Activated CD4-positive, alpha-beta memory T cell treated with anti-CD3 and anti-CD28 coated beads, Interleukin-2, amount 10 ng/mL, durations not matched to agents 7 days and 5 days (primary cell): ENCODE data around the gene ZNF490. TPM values are rescaled to one million over a fixed set of nuclear protein-coding genes. Genes with fewer than 3 reads are reported as not detected.
"Not testable (repeated sequence)": the region's sequence is repeated elsewhere in the genome, so short reads cannot be mapped to it uniquely, and the experiment has no call there.

Source experiments
- CTCF ChIA-PET: fragments of 350-600 bp; sonication (Branson Sonifier 250); formaldehyde crosslinking; loops from one replicate; lab custom pipeline; 2021; ENCODE audit warnings: antibody characterized with exemption, inconsistent platforms; lab: Charles Lee
- POLR2A ChIA-PET: fragments of 350-600 bp; sonication (Branson Sonifier 250); formaldehyde crosslinking; loops from one replicate; lab custom pipeline; 2021; ENCODE audit warnings: antibody characterized with exemption; lab: Charles Lee
- DNase-seq: peaks from one replicate; pipeline ENCODE4 v3.0.0-alpha.2; 2020
- H3K27ac Mint-ChIP-seq: one replicate; pipeline ENCODE4 v1.8.0; 2021; ENCODE audit warnings: mild to moderate bottlenecking, mixed read lengths
- H3K27me3 Mint-ChIP-seq: one replicate; pipeline ENCODE4 v1.8.0; 2021; ENCODE audit warnings: mixed read lengths
- H3K36me3 Mint-ChIP-seq: one replicate; pipeline ENCODE4 v1.8.0; 2021; ENCODE audit warnings: low read depth, mixed read lengths
- H3K4me1 Mint-ChIP-seq: one replicate; pipeline ENCODE4 v1.8.0; 2021; ENCODE audit warnings: mixed read lengths
- H3K4me3 Mint-ChIP-seq: one replicate; pipeline ENCODE4 v1.8.0; 2021; ENCODE audit warnings: mild to moderate bottlenecking, mixed read lengths
- H3K9me3 Mint-ChIP-seq: one replicate; pipeline ENCODE4 v1.8.0; 2021; ENCODE audit warnings: mixed read lengths
- total RNA-seq, 2 experiments: library from RNA; stranded (reverse); gene quantifications; one replicate each; pipeline ENCODE4 v1.2.3, GENCODE V29; 2021

Gene ZNF490
- total RNA-seq, 2 experiments from 2014 or later = 16.9 to 17.1 TPM

GRCh38 chr19:12607631-12608030, 3.0 kb downstream of the ZNF490 start:
- Mint-ChIP-seq H3K36me3 (peaks cover 28% of the 10 kb centered on the region), H3K4me1 (peaks cover 43% of the 10 kb centered on the region), H3K4me3 (no peak overlapping the region), H3K27ac (no peak overlapping the region), H3K9me3 (no peaks in the 10 kb centered on the region), H3K27me3 (no peaks in the 10 kb centered on the region)
- ChIA-PET POLR2A (no interaction called here), CTCF (no interaction called here)
- DNase-seq = no peak

GRCh38 chr19:12606796-12607195, 3.8 kb downstream of the ZNF490 start:
- H3K27ac Mint-ChIP-seq = no peak overlapping the region
- CTCF ChIA-PET = no interaction called here

GRCh38 chr19:12603714-12604113, 6.9 kb downstream of the ZNF490 start:
- Mint-ChIP-seq H3K9me3 (no peaks in the 10 kb centered on the region), H3K27ac (peak overlapping the region; percentile 44), H3K4me3 (no peak overlapping the region), H3K36me3 (peaks cover 38% of the 10 kb centered on the region), H3K4me1 (peaks cover 25% of the 10 kb centered on the region), H3K27me3 (no peaks in the 10 kb centered on the region)
- DNase-seq = peak; percentile 71
- ChIA-PET POLR2A (interaction anchor here (0.8 to 1.8 kb wide), 4 partner anchors 10 to 65 kb away, joined by 3 to 8 read pairs (median 5); partner anchors contain the start of genes MAN2B1 and WDR83), CTCF (interaction anchor here (0.6 to 1.2 kb wide), 4 partner anchors 10 to 40 kb away, joined by 3 to 9 read pairs (median 4); no protein-coding TSS in a partner anchor)

More at GRCh38 chr19:12606796-12607195, 3.8 kb downstream of the ZNF490 start:
- Mint-ChIP-seq H3K4me1 (peaks cover 41% of the 10 kb centered on the region), H3K36me3 (peaks cover 35% of the 10 kb centered on the region), H3K9me3 (no peaks in the 10 kb centered on the region), H3K4me3 (no peak overlapping the region), H3K27me3 (no peaks in the 10 kb centered on the region)
- no peak for DNase-seq
- POLR2A ChIA-PET = no interaction called here

- Mint-ChIP-seq H3K4me1 (no peaks in the 10 kb centered on the region), H3K27me3 (no peaks in the 10 kb centered on the region), H3K4me3 (no peak overlapping the region), H3K9me3 (no peaks in the 10 kb centered on the region), H3K27ac (no peak overlapping the region), H3K36me3 (peaks cover 31% of the 10 kb centered on the region)
- DNase-seq = no peak
- CTCF ChIA-PET = no interaction called here
- POLR2A ChIA-PET = no interaction called here
These were observed 13.0 kb downstream of the ZNF490 start for GRCh38 chr19:12597594-12597993.

- ChIA-PET CTCF (no interaction called here), POLR2A (no interaction called here)
- no peaks in the 10 kb centered on the region for H3K4me1 Mint-ChIP-seq
- no peak overlapping the region for H3K27ac Mint-ChIP-seq
- H3K36me3 Mint-ChIP-seq = peaks cover 30% of the 10 kb centered on the region
- no peak for DNase-seq
- no peaks in the 10 kb centered on the region for H3K9me3 Mint-ChIP-seq
- H3K27me3 Mint-ChIP-seq = no peaks in the 10 kb centered on the region
- no peak overlapping the region for H3K4me3 Mint-ChIP-seq
These were observed 13.6 kb downstream of the ZNF490 start for GRCh38 chr19:12596927-12597548.

- Mint-ChIP-seq H3K27me3 (no peaks in the 10 kb centered on the region), H3K27ac (no peak overlapping the region), H3K9me3 (no peaks in the 10 kb centered on the region), H3K4me1 (no peaks in the 10 kb centered on the region), H3K4me3 (no peak overlapping the region), H3K36me3 (peaks cover 31% of the 10 kb centered on the region)
- POLR2A ChIA-PET = no interaction called here
- CTCF ChIA-PET = no interaction called here
- DNase-seq = no peak
These were observed 14.1 kb downstream of the ZNF490 start for GRCh38 chr19:12596485-12596884.

GRCh38 chr19:12581100-12581499, 29.5 kb downstream of the ZNF490 start:
- peaks cover 46% of the 10 kb centered on the region for H3K9me3 Mint-ChIP-seq
- POLR2A ChIA-PET = no interaction called here

GRCh38 chr19:12580180-12580694, 30.4 kb downstream of the ZNF490 start:
- Mint-ChIP-seq H3K4me1 (no peaks in the 10 kb centered on the region), H3K27ac (no peak overlapping the region), H3K36me3 (peaks cover 72% of the 10 kb centered on the region), H3K4me3 (no peak overlapping the region), H3K9me3 (peaks cover 52% of the 10 kb centered on the region), H3K27me3 (no peaks in the 10 kb centered on the region)
- POLR2A ChIA-PET = no interaction called here
- no peak for DNase-seq
- CTCF ChIA-PET = no interaction called here

More at GRCh38 chr19:12581100-12581499, 29.5 kb downstream of the ZNF490 start:
- CTCF ChIA-PET = no interaction called here
- no peaks in the 10 kb centered on the region for H3K27me3 Mint-ChIP-seq
- no peak overlapping the region for H3K4me3 Mint-ChIP-seq
- peaks cover 66% of the 10 kb centered on the region for H3K36me3 Mint-ChIP-seq
- no peak overlapping the region for H3K27ac Mint-ChIP-seq
- DNase-seq = no peak
- no peaks in the 10 kb centered on the region for H3K4me1 Mint-ChIP-seq

- CTCF ChIA-PET = no interaction called here
- Mint-ChIP-seq H3K27ac (no peak overlapping the region), H3K9me3 (peaks cover 52% of the 10 kb centered on the region), H3K36me3 (peaks cover 78% of the 10 kb centered on the region), H3K4me3 (no peak overlapping the region), H3K27me3 (no peaks in the 10 kb centered on the region), H3K4me1 (peaks cover 4% of the 10 kb centered on the region)
- no peak for DNase-seq
- POLR2A ChIA-PET = no interaction called here
These were observed 32.0 kb downstream of the ZNF490 start for GRCh38 chr19:12578641-12579040.

GRCh38 chr19:12574036-12574435, 36.6 kb downstream of the ZNF490 start:
- Mint-ChIP-seq H3K9me3 (peaks cover 20% of the 10 kb centered on the region), H3K27ac (no peak overlapping the region), H3K4me1 (peaks cover 4% of the 10 kb centered on the region), H3K4me3 (no peak overlapping the region), H3K27me3 (no peaks in the 10 kb centered on the region), H3K36me3 (peaks cover 36% of the 10 kb centered on the region)
- ChIA-PET CTCF (interaction anchor here (0.7 kb wide), 1 partner anchor 24 kb away, joined by 3 read pairs; no protein-coding TSS in a partner anchor), POLR2A (no interaction called here)
- no peak for DNase-seq

GRCh38 chr19:12567951-12568350, 42.7 kb downstream of the ZNF490 start:
- ChIA-PET POLR2A (no interaction called here), CTCF (interaction anchor here (0.6 to 1.7 kb wide), 3 partner anchors 90 to 108 kb away, joined by 3 to 6 read pairs (median 3); no protein-coding TSS in a partner anchor)

GRCh38 chr19:12566380-12566779, 44.2 kb downstream of the ZNF490 start:
- H3K27me3 Mint-ChIP-seq, H3K27ac Mint-ChIP-seq, POLR2A ChIA-PET, DNase-seq, H3K36me3 Mint-ChIP-seq, H3K4me1 Mint-ChIP-seq, H3K9me3 Mint-ChIP-seq, H3K4me3 Mint-ChIP-seq: not testable (repeated sequence)
- CTCF ChIA-PET = interaction anchor here (0.6 to 4.6 kb wide), 3 partner anchors 48 to 105 kb away, joined by 3 to 44 read pairs (median 4); a partner anchor contains a TSS

More at GRCh38 chr19:12567951-12568350, 42.7 kb downstream of the ZNF490 start:
- Mint-ChIP-seq H3K9me3 (no peaks in the 10 kb centered on the region), H3K36me3 (no peaks in the 10 kb centered on the region), H3K27me3 (peaks cover 2% of the 10 kb centered on the region), H3K27ac (no peak overlapping the region), H3K4me3 (no peak overlapping the region), H3K4me1 (peaks cover 6% of the 10 kb centered on the region)
- DNase-seq = no peak

GRCh38 chr19:12564016-12564664, 46.5 kb downstream of the ZNF490 start:
- POLR2A ChIA-PET = interaction anchor here (0.9 to 1.6 kb wide), 5 partner anchors 47 to 230 kb away, joined by 3 to 6 read pairs (median 4); partner anchors contain the start of genes ZNF490 and ZNF791
- Mint-ChIP-seq H3K9me3 (no peaks in the 10 kb centered on the region), H3K4me3 (no peak overlapping the region), H3K27me3 (peaks cover 2% of the 10 kb centered on the region), H3K4me1 (peaks cover 8% of the 10 kb centered on the region), H3K36me3 (no peaks in the 10 kb centered on the region), H3K27ac (no peak overlapping the region)
- peak; percentile 93 for DNase-seq
- CTCF ChIA-PET = interaction anchor here (0.5 to 4.6 kb wide), 10 partner anchors 9 to 112 kb away, joined by 3 to 44 read pairs (median 4); partner anchors contain the start of genes MAN2B1 and WDR83
